Kidney (tissue), 14 donors: Measurements from ENCODE around the gene KBTBD4. TPM values are rescaled to one million over a fixed set of nuclear protein-coding genes. Genes with fewer than 3 reads are reported as not detected.

Experiments used
- DNase-seq, 5 donors: peaks; one replicate each; pipeline ENCODE4 v3.0.0-alpha.2; 2013 to 2020
- FAIRE-seq: peaks from 2 replicates; lab custom pipeline; 2012; peaks lifted over from hg19 to GRCh38; lab: Jason Lieb, UNC
- H3K27ac ChIP-seq, 2 donors: one replicate each; pipeline ENCODE4 v1.7.0; 2013; ENCODE audit warnings: low read depth in 2 of 2, low read length in 2 of 2, inconsistent platforms in 1 of 2
- H3K27me3 ChIP-seq: one replicate; pipeline ENCODE4 v1.7.1; 2013; ENCODE audit warnings: low read length, inconsistent platforms; ENCODE audit not compliant: control insufficient read depth, insufficient read depth
- H3K36me3 ChIP-seq, 3 donors: one replicate each; pipeline versions ENCODE4 v1.7.0 to v1.7.1; 2013; ENCODE audit warnings: low read length in 3 of 3, control low read depth in 1 of 3, inconsistent platforms in 1 of 3; ENCODE audit not compliant: insufficient read depth in 3 of 3, control insufficient read depth in 2 of 3
- H3K4me1 ChIP-seq, 3 donors: one replicate each; pipeline versions ENCODE4 v1.7.0 to v1.7.1; 2013; ENCODE audit warnings: low read length in 3 of 3, inconsistent platforms in 1 of 3, low read depth in 1 of 3; ENCODE audit not compliant: control insufficient read depth in 2 of 3, insufficient read depth in 2 of 3
- H3K4me3 ChIP-seq, 3 donors: one replicate each; pipeline versions ENCODE4 v1.7.0 to v1.8.1; 2013; ENCODE audit warnings: low read length in 3 of 3, control low read depth in 1 of 3, inconsistent platforms in 1 of 3
- H3K9ac ChIP-seq, 3 donors: one replicate each; pipeline versions ENCODE4 v1.7.0 to v1.7.1; 2013; ENCODE audit warnings: low read length in 3 of 3, control low read depth in 1 of 3, inconsistent platforms in 1 of 3
- H3K9me3 ChIP-seq, 3 donors: one replicate each; pipeline versions ENCODE4 v1.7.0 to v1.7.1; 2013; ENCODE audit warnings: low read length in 3 of 3, control low read depth in 1 of 3, inconsistent platforms in 1 of 3; ENCODE audit not compliant: control insufficient read depth in 2 of 3, insufficient read depth in 1 of 3
- intact Hi-C: fragments of 100-400 bp; cut with DNase I; formaldehyde crosslinking; loops from one replicate; pipeline ENCODE4 v1.11.1; 2022
- polyA plus RNA-seq: library from polyadenylated mRNA; stranded (reverse); fragments of 350-450 nt; fragmentation: Illumina TruSeq; extraction: RNeasy Lipid Tissue Mini Kit (QIAGEN cat#74804); gene quantifications from one replicate; pipeline ENCODE4 v1.2.3, GENCODE V29; 2014; ENCODE audit warnings: low read depth, low replicate concordance; ENCODE audit not compliant: insufficient read depth
- total RNA-seq: library from RNA; stranded (reverse); fragmentation: NEBNext Ultra II Directional; extraction: Animal tissue kit (Norgen Biotek cat#: 25700); gene quantifications from one replicate; pipeline ENCODE4 v1.2.1, GENCODE V29; 2021
- TF ChIP-seq, protein P1 (sequence below): IDR thresholded peaks from 3 replicates; pipeline ENCODE4 v1.5.1; 2012; ENCODE audit warnings: mild to moderate bottlenecking, moderate library complexity, borderline replicate concordance; ENCODE audit not compliant: insufficient read depth; ENCODE audit errors: extremely low read depth
- donor health status: control.
- donor health status: control.
- donor health status: control.
- donor health status: control.
- donor health status: control.
- donor health status: DM: yes; HTN: yes; CAD: no.
- donor health status: Normal renal cell carcinoma (clear cell type).

KBTBD4 gene
- total and polyA plus RNA-seq, 2 donors from 2014 or later = 16.7 to 20.1 TPM

DNA sequence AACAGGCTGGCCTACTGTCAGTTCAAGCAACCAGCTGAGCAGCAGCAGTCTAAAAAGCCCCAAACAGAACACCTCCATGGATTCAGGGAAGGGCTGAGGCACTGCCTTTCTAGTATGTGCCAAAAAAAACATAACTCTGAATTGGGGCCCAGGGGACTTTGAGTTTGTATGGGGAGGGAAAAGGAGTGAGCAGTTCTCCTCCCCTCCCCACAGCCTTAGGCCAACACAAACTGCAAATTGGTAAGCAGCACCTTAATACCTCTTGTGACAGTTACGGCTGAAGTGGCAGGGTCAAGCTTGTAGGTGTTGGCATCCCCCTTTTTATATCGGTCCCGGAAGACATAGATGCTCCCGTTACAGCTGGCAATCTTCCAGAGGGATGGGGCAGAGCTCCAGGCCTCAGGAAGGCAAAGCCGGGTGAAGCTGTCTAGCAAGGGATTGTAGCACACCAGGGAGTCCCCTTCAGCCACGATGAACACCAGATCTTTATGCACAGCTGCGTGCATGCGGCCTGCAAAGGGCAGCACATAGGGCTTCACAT lies 6.0 kb downstream of the KBTBD4 start:
- intact Hi-C loops = no loop called here
- DNase-seq (peak in 1 of 5 donors; percentile 34), FAIRE-seq (no peak)
- TF ChIP-seq, protein P1, sequence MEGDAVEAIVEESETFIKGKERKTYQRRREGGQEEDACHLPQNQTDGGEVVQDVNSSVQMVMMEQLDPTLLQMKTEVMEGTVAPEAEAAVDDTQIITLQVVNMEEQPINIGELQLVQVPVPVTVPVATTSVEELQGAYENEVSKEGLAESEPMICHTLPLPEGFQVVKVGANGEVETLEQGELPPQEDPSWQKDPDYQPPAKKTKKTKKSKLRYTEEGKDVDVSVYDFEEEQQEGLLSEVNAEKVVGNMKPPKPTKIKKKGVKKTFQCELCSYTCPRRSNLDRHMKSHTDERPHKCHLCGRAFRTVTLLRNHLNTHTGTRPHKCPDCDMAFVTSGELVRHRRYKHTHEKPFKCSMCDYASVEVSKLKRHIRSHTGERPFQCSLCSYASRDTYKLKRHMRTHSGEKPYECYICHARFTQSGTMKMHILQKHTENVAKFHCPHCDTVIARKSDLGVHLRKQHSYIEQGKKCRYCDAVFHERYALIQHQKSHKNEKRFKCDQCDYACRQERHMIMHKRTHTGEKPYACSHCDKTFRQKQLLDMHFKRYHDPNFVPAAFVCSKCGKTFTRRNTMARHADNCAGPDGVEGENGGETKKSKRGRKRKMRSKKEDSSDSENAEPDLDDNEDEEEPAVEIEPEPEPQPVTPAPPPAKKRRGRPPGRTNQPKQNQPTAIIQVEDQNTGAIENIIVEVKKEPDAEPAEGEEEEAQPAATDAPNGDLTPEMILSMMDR = no peak
- no peaks in the 10 kb centered on the region for H3K27me3 ChIP-seq
- no peaks in the 10 kb centered on the region for H3K9me3 ChIP-seq
- no peak overlapping the region for H3K27ac ChIP-seq
- no peak overlapping the region for H3K9ac ChIP-seq
- no peak overlapping the region for H3K4me3 ChIP-seq
- H3K4me1 ChIP-seq = peaks cover 0 to 6% (median 6%) of the 10 kb centered on the region in 3 donors
- H3K36me3 ChIP-seq = peaks cover 4 to 32% (median 27%) of the 10 kb centered on the region in 3 donors

DNA sequence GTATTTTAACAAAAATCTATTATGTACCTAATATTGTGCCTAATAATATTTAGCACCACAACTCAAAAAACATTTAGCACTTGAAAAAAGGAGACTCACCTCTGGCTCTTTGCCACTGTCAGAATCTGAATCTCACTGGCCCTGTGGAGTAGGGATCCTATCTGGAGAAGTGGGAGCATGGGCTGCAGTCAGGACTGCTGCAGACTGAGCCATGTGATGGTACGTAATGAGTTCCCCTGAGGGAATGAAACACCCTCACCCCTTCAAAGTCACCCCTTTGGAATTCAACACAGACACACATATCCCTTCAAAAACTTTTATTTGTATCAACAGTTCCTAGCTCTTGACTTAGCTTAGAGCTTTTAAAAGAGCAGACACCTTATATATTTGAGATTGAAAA lies 6.9 kb downstream of the KBTBD4 start:
- FAIRE-seq (no peak), DNase-seq (no peak)
- Histone ChIP-seq H3K4me1 (peaks cover 0 to under 1% (median 0%) of the 10 kb centered on the region in 3 donors), H3K27ac (no peak overlapping the region), H3K9me3 (no peaks in the 10 kb centered on the region), H3K4me3 (no peak overlapping the region), H3K27me3 (no peaks in the 10 kb centered on the region), H3K36me3 (peaks cover 2 to 29% (median 27%) of the 10 kb centered on the region in 3 donors), H3K9ac (no peak overlapping the region)
- TF ChIP-seq, protein P1 = no peak
- intact Hi-C loops = no loop called here

- H3K4me1 ChIP-seq = peaks cover 0 to 6% (median 2%) of the 10 kb centered on the region in 3 donors
- no peak overlapping the region for H3K9ac ChIP-seq
- H3K9me3 ChIP-seq = no peaks in the 10 kb centered on the region
- no peak for FAIRE-seq
- H3K27me3 ChIP-seq = no peaks in the 10 kb centered on the region
- H3K36me3 ChIP-seq = peaks cover 2 to 28% (median 27%) of the 10 kb centered on the region in 3 donors
- DNase-seq = no peak
- intact Hi-C loops = no loop called here
- TF ChIP-seq, protein P1 = no peak
- H3K27ac ChIP-seq = no peak overlapping the region
- no peak overlapping the region for H3K4me3 ChIP-seq
Measured at GRCh38 chr11:47571357-47571729, 7.4 kb downstream of the KBTBD4 start.
